Hematopoietic multipotent progenitor cell treated with erythropoietin and hydrocortisone succinate and interleukin-3 and kit ligand, for 6 days (in vitro differentiated cells): ENCODE data around the gene RIT2.

Experiments
- DNase-seq: peaks from one replicate; pipeline ENCODE4 v3.0.0-alpha.2; 2015

Gene RIT2

GRCh38 chr18:42921226-42921737 lies 194.2 kb downstream of the RIT2 start:
- DNase-seq, result no peak

GRCh38 chr18:42920621-42921020 lies 194.9 kb downstream of the RIT2 start:
- no peak for DNase-seq

- no peak for DNase-seq
Measured at GRCh38 chr18:42915299-42915698, 200.2 kb downstream of the RIT2 start.

- DNase-seq, result no peak
Measured at GRCh38 chr18:42914476-42914875, 201.0 kb downstream of the RIT2 start.

GRCh38 chr18:42909095-42909494 lies 206.4 kb downstream of the RIT2 start:
- no peak for DNase-seq

- no peak for DNase-seq
Measured at GRCh38 chr18:42906761-42907160, 208.7 kb downstream of the RIT2 start.

- no peak for DNase-seq
Measured at GRCh38 chr18:42901161-42901560, 214.3 kb downstream of the RIT2 start.

- DNase-seq, result no peak
Measured at GRCh38 chr18:42893977-42894376, 221.5 kb downstream of the RIT2 start.

- no peak for DNase-seq
Measured at GRCh38 chr18:42892181-42892580, 223.3 kb downstream of the RIT2 start.

GRCh38 chr18:42891705-42892104 lies 223.8 kb downstream of the RIT2 start:
- no peak for DNase-seq

GRCh38 chr18:42883169-42883568 lies 232.3 kb downstream of the RIT2 start:
- DNase-seq, result no peak

- DNase-seq, result no peak
Measured at GRCh38 chr18:42882122-42882521, 233.4 kb downstream of the RIT2 start.

GRCh38 chr18:42872838-42873237 lies 242.6 kb downstream of the RIT2 start:
- DNase-seq, result no peak

- no peak for DNase-seq
Measured at GRCh38 chr18:42864876-42865275, 250.6 kb downstream of the RIT2 start.

GRCh38 chr18:42861271-42861670 lies 254.2 kb downstream of the RIT2 start:
- DNase-seq, result no peak

GRCh38 chr18:42860548-42860947 lies 254.9 kb downstream of the RIT2 start:
- DNase-seq, result no peak

- DNase-seq, result no peak
Measured at GRCh38 chr18:42860011-42860410, 255.5 kb downstream of the RIT2 start.

- no peak for DNase-seq
Measured at GRCh38 chr18:42854558-42854957, 260.9 kb downstream of the RIT2 start.

GRCh38 chr18:42850174-42851083 lies 265.1 kb downstream of the RIT2 start:
- DNase-seq, result no peak

GRCh38 chr18:42839408-42839807 lies 276.1 kb downstream of the RIT2 start:
- DNase-seq, result no peak

- no peak for DNase-seq
Measured at GRCh38 chr18:42838546-42839145, 276.8 kb downstream of the RIT2 start.

- no peak for DNase-seq
Measured at GRCh38 chr18:42830936-42831335, 284.5 kb downstream of the RIT2 start.

GRCh38 chr18:42828881-42829280 lies 286.6 kb downstream of the RIT2 start:
- DNase-seq, result no peak

- no peak for DNase-seq
Measured at GRCh38 chr18:42824178-42824577, 291.3 kb downstream of the RIT2 start.
